Gastroesophageal sphincter (tissue), 4 donors: ENCODE data around the gene LRRFIP1. TPM values are rescaled to one million over a fixed set of nuclear protein-coding genes. Genes with fewer than 3 reads are reported as not detected.
"Not testable (repeated sequence)": the region's sequence is repeated elsewhere in the genome, so short reads cannot be mapped to it uniquely, and the experiment has no call there.

Source experiments
- ATAC-seq: fragments of 150-250 bp; one replicate; pipeline ENCODE4 v1.9.1; 2016; ENCODE audit warnings: mild to moderate bottlenecking, moderate library complexity
- H3K27ac ChIP-seq, 4 donors: fragments of 200-600 bp; sonication (generic) in 3 of 4; 1 replicate in 3 of 4; 2 replicates in 1 of 4; pipeline ENCODE4 v1.5.1; 2016 to 2019
- H3K27me3 ChIP-seq: fragments of 200-600 bp; sonication (generic); one replicate; pipeline ENCODE4 v1.5.1; 2019
- H3K36me3 ChIP-seq, 2 donors: fragments of 200-600 bp; sonication (generic); one replicate each; pipeline ENCODE4 v1.5.1; 2019; ENCODE audit warnings: control low read depth in 1 of 2
- H3K4me1 ChIP-seq, 3 donors: fragments of 200-600 bp; sonication (generic); 1 replicate in 2 of 3; 2 replicates in 1 of 3; pipeline ENCODE4 v1.5.1; 2016 to 2019; ENCODE audit warnings: control low read depth in 2 of 3
- H3K4me3 ChIP-seq, 2 donors: fragments of 200-600 bp; sonication (generic); one replicate each; pipeline ENCODE4 v1.5.1; 2019; ENCODE audit warnings: mild to moderate bottlenecking in 1 of 2, moderate library complexity in 1 of 2
- H3K9me3 ChIP-seq, 3 donors: fragments of 200-600 bp; sonication (generic); one replicate each; pipeline ENCODE4 v1.5.1; 2017 to 2019; ENCODE audit warnings: control low read depth in 2 of 3
- EP300 ChIP-seq: sonication (generic); formaldehyde crosslinking; IDR thresholded peaks from one replicate; pipeline ENCODE4 v1.6.1; 2017; ENCODE audit warnings: antibody characterized with exemption, mild to moderate bottlenecking
- POLR2A ChIP-seq, 2 donors: fragments of 450-650 bp; IDR thresholded peaks; one replicate each; pipeline ENCODE4 v1.6.1; 2017; ENCODE audit warnings: antibody characterized with exemption in 2 of 2, mild to moderate bottlenecking in 2 of 2, moderate library complexity in 1 of 2
- POLR2AphosphoS5 ChIP-seq: sonication (generic); formaldehyde crosslinking; IDR thresholded peaks from one replicate; pipeline ENCODE4 v1.6.1; 2017; ENCODE audit warnings: antibody characterized with exemption
- WGBS, 2 donors: methylation state at CpG; one replicate each; pipeline ENCODE4 v1.1.5; 2018; ENCODE audit warnings: low coverage in 1 of 2; 5-methylcytosine and 5-hydroxymethylcytosine counted together
- total RNA-seq, 4 donors: library from RNA; depleted of rRNA; stranded (reverse); fragments of >200 nt; gene quantifications; one replicate each; pipeline ENCODE4 v1.1.0, GENCODE V29; 2016
- TF ChIP-seq, protein P1 (sequence below), 4 experiments: fragments of 200-600 bp in 2 of 4; fragments of 450-650 bp in 2 of 4; sonication (generic) in 1 of 4; IDR thresholded peaks; one replicate each; pipeline ENCODE4 v1.5.1; 2017 to 2019; ENCODE audit warnings: antibody characterized with exemption in 4 of 4, mild to moderate bottlenecking in 2 of 4, moderate library complexity in 2 of 4

Gene LRRFIP1
- total RNA-seq, 4 donors from 2014 or later, result 164 to 225 (median 179) TPM

DNA sequence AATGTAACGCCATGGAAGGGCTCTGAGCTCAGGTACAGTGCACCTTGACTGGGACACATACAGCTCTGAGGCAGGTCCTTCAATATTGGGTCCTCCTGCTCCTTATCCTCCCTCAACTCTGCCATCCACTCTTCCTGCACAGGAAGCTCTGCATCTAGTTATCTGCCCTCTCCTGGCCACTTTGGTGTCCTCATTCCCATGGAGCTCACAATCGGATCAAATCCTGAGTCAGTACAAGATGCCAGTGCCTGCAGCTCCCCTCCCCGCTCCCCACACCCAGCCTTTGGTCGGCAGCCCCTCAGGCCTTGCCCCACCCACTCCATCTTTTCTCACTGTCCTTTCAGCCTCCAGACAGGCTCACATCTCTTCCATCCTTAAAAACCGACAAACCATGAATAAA lies 58.0 kb downstream of the LRRFIP1 start:
- 68 to 100% methylated on average over 1 to 5 of the region's 5 CpGs for WGBS, 2 donors
- H3K27ac ChIP-seq, result peak overlapping the region in 1 of 4 donors; percentile 12

DNA sequence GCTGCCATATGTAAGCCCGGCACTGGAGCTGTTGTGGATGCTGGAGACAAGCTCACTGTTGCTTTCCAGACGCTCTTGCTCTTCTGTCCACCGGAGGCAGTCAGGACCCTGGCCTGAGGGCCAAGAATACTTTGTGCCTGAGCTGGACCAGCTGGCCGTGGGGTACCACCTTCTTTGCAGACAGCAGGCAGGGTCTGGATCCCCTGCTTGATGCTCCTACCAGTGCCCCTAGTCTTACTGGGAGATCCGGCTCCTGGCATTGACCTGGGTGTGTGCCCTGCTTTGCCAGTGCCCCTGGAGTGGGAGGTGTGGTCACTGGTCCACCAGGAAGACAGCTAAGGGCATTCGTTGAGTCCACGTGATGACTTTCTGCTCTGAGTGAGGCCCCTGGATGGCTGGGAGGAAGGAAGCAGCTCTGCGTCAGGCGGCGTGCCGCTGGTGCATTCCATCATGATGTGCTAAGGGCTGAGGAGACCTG lies 59.3 kb downstream of the LRRFIP1 start:
- Histone ChIP-seq H3K4me1 (peaks cover 3 to 67% (median 25%) of the 10 kb centered on the region in 3 donors), H3K9me3 (no peaks in the 10 kb centered on the region), H3K4me3 (no peak overlapping the region), H3K36me3 (peaks cover 0 to 4% of the 10 kb centered on the region in 2 donors), H3K27me3 (no peaks in the 10 kb centered on the region), H3K27ac (peak overlapping the region in 3 of 4 donors; percentile 99 to 100 (median 99))
- no CpG with 5 or more reads among the region's 11 CpGs for WGBS, 2 donors
- TF ChIP-seq POLR2A (IDR thresholded peaks at IDR 0.05) (no peak), POLR2AphosphoS5 (no peak), EP300 (no peak)
- TF ChIP-seq, protein P1, sequence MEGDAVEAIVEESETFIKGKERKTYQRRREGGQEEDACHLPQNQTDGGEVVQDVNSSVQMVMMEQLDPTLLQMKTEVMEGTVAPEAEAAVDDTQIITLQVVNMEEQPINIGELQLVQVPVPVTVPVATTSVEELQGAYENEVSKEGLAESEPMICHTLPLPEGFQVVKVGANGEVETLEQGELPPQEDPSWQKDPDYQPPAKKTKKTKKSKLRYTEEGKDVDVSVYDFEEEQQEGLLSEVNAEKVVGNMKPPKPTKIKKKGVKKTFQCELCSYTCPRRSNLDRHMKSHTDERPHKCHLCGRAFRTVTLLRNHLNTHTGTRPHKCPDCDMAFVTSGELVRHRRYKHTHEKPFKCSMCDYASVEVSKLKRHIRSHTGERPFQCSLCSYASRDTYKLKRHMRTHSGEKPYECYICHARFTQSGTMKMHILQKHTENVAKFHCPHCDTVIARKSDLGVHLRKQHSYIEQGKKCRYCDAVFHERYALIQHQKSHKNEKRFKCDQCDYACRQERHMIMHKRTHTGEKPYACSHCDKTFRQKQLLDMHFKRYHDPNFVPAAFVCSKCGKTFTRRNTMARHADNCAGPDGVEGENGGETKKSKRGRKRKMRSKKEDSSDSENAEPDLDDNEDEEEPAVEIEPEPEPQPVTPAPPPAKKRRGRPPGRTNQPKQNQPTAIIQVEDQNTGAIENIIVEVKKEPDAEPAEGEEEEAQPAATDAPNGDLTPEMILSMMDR (IDR thresholded peaks at IDR 0.05), result no peak
- ATAC-seq, result no peak

More for the DNA sequence above, 58.0 kb downstream of the LRRFIP1 start:
- Histone ChIP-seq H3K9me3 (no peaks in the 10 kb centered on the region), H3K27me3 (no peaks in the 10 kb centered on the region), H3K4me3 (no peak overlapping the region), H3K36me3 (peaks cover 0 to 4% of the 10 kb centered on the region in 2 donors), H3K4me1 (peaks cover 3 to 66% (median 19%) of the 10 kb centered on the region in 3 donors)
- TF ChIP-seq, protein P1 (IDR thresholded peaks at IDR 0.05), result peak in 2 of 4 experiments; percentile 16 to 30
- TF ChIP-seq EP300 (no peak), POLR2A (IDR thresholded peaks at IDR 0.05) (no peak)
- no peak for ATAC-seq

DNA sequence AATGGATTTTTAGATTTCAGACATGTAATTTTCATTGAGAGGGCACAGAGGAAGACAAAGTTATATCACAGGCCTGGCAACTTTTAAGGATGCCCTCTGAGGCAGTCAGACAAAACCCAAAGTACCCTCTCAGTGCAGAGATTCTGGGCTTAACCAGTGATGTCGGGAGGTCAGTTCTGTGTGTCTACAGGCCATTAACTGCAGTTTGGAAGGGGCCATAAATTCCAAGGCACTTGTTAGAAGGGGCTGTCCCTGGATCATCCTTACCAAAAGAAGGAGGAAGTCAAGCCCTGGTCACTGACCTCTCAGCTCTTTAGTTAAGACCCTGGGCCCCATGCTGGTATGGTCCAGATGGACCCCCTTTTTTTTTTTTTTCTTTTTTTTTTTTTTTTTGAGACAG lies 60.7 kb downstream of the LRRFIP1 start:
- no peak overlapping the region for H3K4me3 ChIP-seq
- H3K27me3 ChIP-seq, result no peaks in the 10 kb centered on the region
- peak overlapping the region; percentile 84 to 100 (median 99) for H3K27ac ChIP-seq
- H3K9me3 ChIP-seq, result no peaks in the 10 kb centered on the region
- H3K36me3 ChIP-seq, result no peaks in the 10 kb centered on the region
- TF ChIP-seq, protein P1 (IDR thresholded peaks at IDR 0.05), result no peak
- TF ChIP-seq POLR2AphosphoS5 (no peak), EP300 (no peak), POLR2A (IDR thresholded peaks at IDR 0.05) (no peak)
- peaks cover 3 to 58% (median 25%) of the 10 kb centered on the region in 3 donors for H3K4me1 ChIP-seq
- WGBS, 2 donors, result 17% methylated on average over 1 of the region's 1 CpG; no CpG with 5 or more reads in 1 of the 2 donors
- no peak for ATAC-seq

DNA sequence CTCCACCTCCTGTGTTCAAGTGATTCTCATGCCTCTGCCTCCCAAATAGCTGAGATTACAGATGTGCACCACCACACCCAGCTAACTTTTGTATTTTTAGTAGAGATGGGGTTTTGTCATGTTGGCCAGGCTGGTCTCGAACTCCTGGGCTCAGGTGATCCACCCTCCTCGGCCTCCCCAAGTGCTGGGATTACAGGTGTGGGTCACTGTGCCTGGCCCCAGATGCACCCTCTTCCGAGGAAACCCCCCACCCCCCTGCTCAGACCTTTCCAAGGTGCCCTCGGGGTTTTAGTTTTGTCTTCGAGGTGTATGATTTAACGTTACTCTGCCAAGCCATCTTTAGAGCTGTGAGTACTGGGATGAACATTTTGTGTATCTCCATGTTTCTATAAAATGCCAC lies 61.2 kb downstream of the LRRFIP1 start:
- H3K27me3 ChIP-seq, H3K9me3 ChIP-seq, H3K4me3 ChIP-seq, ATAC-seq, H3K36me3 ChIP-seq: not testable (repeated sequence)
- Histone ChIP-seq H3K27ac (peak overlapping the region; percentile 84 to 100 (median 99)), H3K4me1 (peaks cover 3 to 62% (median 26%) of the 10 kb centered on the region in 3 donors)
- WGBS, 2 donors, result 80 to 93% methylated on average over 2 to 5 of the region's 6 CpGs

DNA sequence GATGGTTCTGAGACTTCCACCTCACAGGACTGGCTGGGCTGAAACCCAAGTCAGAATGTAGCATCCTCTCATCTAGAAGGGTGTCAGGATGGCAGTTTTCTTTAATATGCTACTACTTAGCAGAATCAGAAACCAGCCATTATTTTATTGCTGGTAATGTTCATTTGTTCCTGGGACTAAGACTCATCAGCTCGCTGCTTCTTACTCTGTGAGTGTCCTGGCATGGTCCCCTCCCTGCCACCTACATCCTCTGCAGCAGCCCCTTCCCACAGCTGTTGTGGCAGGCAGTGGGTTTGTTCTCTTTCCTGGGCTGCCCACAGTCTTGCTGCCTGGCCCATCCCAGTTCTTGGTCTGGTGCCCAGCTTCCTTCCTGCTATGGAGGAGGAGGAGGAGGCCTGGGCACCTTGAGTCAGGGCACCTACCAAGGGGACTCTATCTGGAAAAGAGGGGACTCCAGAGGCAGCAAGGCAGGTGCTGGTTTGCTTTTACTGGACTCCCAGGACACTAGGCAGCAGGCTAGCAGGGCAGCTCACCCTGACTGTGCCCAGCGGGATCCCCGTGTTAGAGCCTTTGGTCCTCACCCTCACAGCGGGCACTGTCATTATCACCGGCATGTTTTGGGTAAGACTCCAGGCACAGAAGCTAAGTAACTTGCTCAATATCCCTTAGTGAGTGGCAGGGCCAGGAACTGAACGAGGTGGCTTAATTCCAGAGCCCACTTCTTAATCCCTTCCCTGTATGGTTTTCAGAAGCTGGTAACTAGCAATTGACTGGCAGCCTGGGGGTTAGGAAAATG lies 62.1 kb downstream of the LRRFIP1 start:
- H3K36me3 ChIP-seq, result no peaks in the 10 kb centered on the region
- H3K4me3 ChIP-seq, result no peak overlapping the region
- H3K27ac ChIP-seq, result peak overlapping the region; percentile 84 to 100 (median 99)
- TF ChIP-seq EP300, result no peak
- TF ChIP-seq POLR2A (IDR thresholded peaks at IDR 0.05), result no peak
- TF ChIP-seq POLR2AphosphoS5, result peak; percentile 50
- WGBS, 2 donors, result 76 to 80% methylated on average over 1 to 4 of the region's 6 CpGs
- peaks cover 5 to 72% (median 36%) of the 10 kb centered on the region in 3 donors for H3K4me1 ChIP-seq
- H3K27me3 ChIP-seq, result no peaks in the 10 kb centered on the region
- no peaks in the 10 kb centered on the region for H3K9me3 ChIP-seq
- ATAC-seq, result no peak
